ENCODE measurements around the gene SORCS2. TPM values are rescaled to one million over a fixed set of nuclear protein-coding genes. Genes with fewer than 3 reads are reported as not detected.
"Not testable (repeated sequence)": the region's sequence is repeated elsewhere in the genome, so short reads cannot be mapped to it uniquely, and the experiment has no call there.

SORCS2 gene
- total RNA-seq, 1 experiment from 2014 or later, result not detected

DNA sequence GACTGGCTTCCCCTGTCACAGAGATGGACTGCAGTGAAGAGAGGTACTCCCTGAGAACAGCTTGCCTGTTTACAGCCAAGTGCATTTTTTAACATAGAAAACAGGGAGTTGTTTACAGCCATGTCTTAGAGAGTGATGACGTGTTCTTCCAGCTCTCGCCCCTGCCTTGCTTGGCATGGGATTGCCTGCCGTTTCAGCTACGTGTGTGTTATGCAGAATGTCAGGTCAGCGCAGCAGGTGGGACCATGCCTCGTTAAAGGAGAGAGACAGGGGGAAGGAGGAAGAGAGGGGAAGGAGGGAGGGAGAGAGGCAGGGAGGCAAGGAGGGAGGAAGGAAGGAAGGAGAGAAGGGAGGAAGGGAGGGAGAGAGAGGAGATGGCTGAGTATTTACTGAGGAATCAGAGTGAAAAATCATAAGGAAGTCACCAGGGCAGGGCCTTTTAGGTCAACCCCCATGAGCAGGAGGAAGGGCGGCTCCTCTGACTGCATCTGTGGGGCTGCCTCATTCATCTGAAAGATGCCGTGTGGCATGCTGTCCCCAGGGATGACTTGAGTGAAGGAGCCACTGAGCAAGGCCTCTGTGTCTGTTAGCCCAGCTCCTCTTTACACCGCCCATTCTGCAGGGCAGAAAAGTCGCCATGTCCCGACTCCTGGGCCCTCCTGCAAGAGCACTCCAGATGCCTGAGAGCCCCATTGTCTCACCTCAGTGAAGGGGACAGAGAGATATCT lies 382.1 kb downstream of the SORCS2 start:
- DNase-seq (ENCODE audit: low spot score), result no peak
- in situ Hi-C loops (cut with HindIII; ENCODE audit: low sequenced_read_pairs), result no loop called here

DNA sequence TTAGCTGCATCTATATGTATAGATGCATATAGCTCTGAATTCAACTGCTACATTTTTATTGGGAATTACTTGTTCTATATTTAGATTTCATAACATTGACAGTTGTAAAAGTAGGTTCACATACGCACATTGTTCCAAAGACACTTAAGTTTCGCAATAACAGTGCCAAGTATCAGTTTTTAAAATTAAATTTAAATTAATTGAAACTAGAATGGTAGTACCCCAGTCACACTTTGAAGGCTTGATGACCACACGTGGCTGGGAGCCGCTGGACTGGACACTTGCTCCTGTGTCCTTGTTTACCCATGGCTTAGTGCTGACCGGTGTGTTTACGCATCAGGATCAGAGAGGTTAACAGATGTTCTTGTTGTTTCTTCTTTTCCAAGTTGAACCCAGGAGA lies 383.1 kb downstream of the SORCS2 start:
- in situ Hi-C loops (cut with HindIII; ENCODE audit: low sequenced_read_pairs), result no loop called here

DNA sequence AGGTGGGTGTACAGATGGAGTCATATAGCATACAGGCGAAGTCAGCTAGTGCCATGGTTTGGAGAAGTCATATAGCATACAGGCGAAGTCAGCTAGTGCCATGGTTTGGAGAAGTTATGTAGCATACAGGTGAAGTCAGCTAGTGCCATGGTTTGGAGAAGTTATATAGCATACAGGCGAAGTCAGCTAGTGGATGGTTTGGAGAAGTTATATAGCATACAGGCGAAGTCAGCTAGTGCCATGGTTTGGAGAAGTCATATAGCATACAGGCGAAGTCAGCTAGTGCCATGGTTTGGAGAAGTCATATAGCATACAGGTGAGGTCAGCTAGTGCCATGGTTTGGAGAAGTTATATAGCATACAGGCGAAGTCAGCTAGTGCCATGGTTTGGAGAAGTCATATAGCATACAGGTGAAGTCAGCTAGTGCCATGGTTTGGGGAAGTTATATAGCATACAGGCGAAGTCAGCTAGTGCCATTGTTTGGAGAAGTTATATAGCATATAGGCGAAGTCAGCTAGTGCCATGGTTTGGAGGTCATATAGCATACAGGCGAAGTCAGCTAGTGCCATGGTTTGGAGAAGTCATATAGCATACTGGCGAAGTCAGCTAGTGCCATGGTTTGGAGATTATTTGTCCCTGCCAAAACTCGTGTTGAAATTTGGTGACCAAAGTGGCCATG lies 385.2 kb downstream of the SORCS2 start:
- DNase-seq (ENCODE audit: low spot score), result not testable (repeated sequence)

More for the DNA sequence above, 383.1 kb downstream of the SORCS2 start:
- DNase-seq (ENCODE audit: low spot score), result no peak

DNA sequence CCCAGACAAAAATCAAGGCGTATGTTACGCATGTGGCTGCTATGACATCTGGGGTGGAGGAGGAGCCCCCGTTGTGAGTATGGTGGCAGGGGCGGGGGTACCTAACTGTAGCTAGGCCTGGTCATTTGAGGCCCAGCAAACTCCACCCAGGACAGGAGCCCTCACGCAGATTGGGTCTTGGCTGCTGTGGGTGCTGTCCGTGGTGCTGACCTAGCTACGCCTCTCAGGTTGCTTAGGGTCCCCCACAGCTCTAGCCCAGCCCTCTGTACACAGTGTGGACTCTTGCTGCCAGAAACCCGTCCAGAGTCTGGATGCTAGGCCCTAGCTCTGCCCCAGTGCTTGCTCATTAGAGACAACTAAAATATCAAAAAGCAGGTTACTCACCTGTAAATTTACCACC lies 389.1 kb downstream of the SORCS2 start:
- no peak for DNase-seq (ENCODE audit: low spot score)
- in situ Hi-C loops (cut with HindIII; ENCODE audit: low sequenced_read_pairs), result no loop called here

More for the DNA sequence above, 385.2 kb downstream of the SORCS2 start:
- in situ Hi-C loops (cut with HindIII; ENCODE audit: low sequenced_read_pairs), result not testable (repeated sequence)

DNA sequence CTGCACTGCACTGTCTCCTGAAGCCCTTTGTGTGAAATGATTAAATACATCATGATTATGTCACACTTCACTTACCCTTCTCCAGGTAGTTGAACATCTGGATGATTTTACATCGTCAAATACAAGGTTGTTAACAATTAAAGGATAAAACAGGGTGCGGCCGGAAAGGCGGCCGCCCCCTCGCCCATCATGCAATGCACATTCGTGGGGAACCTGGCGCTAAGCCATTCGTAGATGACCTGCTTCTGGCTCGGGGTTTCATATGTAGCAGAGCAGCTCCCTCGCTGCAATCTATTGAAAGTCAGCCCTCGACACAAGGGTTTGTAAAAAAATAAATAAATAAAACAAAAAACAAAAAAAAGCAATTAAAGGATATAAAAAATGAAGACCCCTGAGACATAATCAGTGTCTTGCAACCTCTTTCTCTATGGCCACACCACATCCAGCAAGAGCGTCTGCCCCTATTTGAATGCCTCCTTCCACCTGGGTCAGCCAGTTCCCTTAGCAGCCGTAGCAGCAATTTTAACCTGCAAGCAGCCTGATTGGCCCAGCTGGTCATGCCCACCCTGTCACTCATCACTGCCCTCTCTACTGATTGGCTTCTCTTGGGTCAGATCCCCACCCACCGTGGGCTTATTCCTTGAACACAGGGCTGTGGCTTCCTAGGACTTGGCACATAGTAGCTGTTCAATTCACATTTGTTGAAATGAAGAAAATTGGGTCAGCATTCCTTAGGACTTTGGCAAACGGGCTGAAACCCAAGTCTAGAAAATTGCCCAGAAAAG lies 390.2 kb downstream of the SORCS2 start:
- no peak for DNase-seq (ENCODE audit: low spot score)
- in situ Hi-C loops (cut with HindIII; ENCODE audit: low sequenced_read_pairs), result no loop called here

DNA sequence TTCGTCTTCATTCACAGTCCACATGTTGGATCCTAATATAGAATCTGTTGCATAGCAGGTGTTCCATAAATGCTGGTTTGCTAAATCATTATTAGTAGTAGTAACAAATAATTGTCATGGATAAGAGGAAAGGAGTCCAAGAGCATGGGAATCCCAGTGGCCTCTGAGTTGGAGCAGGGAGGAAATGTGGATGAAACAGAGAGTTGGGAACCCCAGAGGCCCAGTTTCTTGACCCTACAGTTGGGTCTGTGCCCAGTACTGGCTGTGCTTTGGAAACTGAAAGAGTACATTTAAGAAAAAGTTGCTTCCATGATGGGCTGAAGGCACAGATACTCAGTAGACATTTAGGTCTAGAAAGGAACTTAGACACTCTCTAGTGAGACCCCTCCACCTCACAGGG lies 391.8 kb downstream of the SORCS2 start:
- in situ Hi-C loops (cut with HindIII; ENCODE audit: low sequenced_read_pairs), result no loop called here
- DNase-seq (ENCODE audit: low spot score), result no peak

DNA sequence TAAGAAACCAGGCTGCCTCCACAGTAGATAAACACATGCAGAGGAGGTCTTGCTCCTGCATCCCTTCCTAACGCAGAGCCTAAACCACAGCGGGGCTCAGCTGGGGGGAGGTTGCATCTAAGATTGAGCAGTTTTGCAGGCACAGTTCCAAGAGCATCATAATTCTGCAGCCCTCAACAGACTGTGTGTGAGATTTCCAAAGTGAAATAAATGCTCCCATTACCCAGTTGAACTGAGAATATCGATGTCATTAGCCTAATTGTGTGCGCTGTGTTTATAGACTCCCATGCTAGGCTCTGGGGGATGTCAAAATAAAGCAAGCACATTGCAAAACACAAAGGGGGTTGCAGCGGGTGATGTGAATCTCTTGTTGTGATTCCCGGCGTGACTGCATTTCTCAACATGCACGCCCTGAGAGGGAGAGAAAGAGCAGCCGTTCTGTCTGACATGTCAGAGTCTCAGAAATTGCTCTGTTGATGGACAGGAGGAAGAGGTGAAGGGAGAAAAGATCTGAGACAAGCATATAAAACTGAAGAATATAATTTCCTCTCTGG lies 392.3 kb downstream of the SORCS2 start:
- DNase-seq (ENCODE audit: low spot score), result no peak
- in situ Hi-C loops (cut with HindIII; ENCODE audit: low sequenced_read_pairs), result no loop called here

DNA sequence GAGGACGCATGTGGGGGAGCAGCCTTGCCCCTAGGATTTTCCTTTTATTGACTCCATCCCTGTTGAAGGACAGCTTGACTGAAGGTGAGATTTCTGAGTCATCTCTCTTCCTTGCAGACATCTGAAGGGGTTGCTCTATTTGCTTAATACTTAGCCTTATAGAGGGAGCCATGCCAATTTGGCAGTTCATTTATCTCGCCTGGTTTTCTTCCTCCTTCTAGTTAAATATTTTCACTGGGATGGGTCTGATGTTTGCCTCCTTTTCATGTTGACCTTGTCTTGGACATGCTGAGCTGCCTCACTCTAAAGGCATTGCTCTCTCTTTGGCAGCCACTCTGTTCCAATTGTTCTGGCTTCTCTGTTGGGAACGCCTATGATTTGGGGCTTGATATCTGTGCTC lies 393.4 kb downstream of the SORCS2 start:
- no peak for DNase-seq (ENCODE audit: low spot score)
- in situ Hi-C loops (cut with HindIII; ENCODE audit: low sequenced_read_pairs), result no loop called here

DNA sequence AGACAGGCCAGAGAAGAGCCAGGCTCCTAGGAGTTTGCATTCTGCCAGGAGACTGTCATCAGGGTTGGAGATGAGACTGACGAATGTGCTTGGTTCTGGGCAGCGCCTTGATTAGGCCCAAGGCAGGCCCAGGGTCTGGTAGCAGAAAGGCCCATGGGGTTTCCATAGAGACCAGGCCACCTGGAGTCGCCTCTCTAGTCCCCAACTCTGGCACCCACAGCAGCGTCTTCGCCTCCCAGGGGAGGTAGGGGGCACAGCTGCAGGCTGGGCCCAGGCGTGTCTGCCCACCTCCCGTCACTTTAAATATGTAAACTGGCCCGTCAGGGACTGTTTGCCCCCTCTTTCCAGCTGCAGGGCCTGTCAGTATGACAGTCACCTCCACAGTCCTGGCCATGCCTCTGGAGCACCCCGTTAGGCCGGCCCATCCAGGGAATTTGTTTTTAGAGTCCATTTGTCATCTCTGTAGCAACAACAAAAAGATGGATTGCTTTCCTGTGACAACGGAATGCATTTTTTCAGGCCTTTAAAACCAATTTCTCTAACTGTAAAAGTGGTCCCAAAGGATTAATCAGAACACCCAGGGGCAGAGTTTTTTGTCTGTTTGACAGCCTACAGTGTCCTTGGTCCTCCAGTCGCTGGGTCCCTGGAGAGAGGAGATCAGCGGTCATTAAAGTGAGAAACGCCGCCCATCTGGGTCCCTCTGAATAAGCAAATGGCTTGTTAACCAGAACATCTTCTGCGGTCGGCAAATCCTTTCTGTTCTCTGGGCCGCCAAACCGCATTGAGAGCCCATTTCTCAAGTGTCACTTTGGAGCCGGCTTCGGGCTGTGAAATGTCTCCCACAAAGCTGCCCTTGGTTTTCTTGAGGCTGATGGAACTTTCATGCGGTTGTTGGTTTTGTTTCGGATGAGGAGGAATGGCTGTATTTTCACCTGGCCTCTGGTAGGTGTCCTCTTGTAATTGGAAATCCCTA lies 395.4 kb downstream of the SORCS2 start:
- in situ Hi-C loops (cut with HindIII; ENCODE audit: low sequenced_read_pairs), result no loop called here
- no peak for DNase-seq (ENCODE audit: low spot score)

DNA sequence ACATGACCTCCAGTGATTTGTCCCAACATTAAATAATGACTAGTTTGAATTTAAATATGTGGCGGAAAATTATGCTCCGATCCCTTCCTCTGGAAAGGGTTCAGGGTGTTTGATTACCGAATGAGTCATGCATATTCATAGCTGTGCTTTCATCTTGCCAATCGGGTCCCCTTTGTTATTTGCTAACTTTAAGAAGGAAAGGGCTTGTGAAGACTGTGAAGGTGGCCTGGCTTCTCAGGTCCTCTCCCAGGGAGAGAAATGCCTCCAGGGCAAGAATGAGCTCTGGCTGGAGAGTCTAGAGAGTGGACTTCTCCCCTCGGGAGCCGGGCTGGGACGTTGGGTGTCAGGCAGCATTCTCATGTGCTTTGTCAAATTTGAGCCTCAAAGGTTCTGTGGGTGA lies 397.9 kb downstream of the SORCS2 start:
- in situ Hi-C loops (cut with HindIII; ENCODE audit: low sequenced_read_pairs), result no loop called here
- no peak for DNase-seq (ENCODE audit: low spot score)

DNA sequence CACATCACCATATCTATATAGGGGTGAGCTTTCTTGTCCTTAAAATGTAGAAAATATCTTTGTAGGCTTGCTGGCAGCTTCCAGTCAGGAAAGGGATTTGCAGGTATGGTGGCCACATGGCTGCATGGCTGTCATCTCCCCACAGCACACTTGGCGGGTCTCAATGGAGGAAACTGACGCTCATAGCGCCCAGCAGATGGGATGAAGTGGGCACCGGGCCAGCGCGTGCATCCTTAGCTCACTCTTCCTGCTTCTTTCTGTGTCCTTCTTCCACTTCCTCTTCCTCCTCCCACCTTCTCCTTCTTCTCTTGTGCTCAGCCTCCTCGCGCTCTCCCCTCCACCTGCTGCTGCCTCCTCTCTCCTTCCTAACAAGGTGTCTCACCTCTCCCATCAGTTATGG lies 398.6 kb downstream of the SORCS2 start:
- DNase-seq (ENCODE audit: low spot score), result peak; percentile 5
- in situ Hi-C loops (cut with HindIII; ENCODE audit: low sequenced_read_pairs), result no loop called here

DNA sequence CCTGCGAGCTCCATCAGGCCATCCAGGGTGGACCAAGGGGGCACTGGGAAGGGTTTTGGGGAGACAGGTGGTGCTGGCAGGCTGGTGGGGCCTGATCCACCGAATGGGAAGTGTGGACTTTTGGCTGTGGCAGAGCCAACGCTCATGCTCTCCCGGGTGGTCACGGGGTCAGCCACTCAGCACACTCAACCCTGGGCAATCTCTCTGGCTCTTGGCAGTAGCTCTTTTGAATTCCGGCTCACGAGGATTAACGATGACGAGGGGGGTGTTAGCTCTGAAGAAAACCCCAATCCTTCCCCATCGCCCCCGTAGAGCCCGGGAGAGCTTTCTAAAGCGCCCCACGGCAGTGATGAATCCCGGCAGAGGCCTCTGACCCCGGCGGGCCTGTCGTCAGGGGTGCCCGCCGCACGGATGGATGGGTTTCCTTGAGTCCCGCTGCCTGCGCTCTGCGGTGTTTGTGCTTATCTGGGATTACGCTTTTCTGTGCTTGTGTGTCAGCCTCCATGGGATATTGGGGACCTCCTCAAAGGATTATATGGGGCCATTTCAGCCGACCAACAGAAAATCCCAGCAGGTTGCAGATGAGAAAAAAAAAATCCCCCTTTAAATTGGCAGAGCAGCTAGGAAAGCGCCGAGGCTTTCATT lies 399.2 kb downstream of the SORCS2 start:
- no peak for DNase-seq (ENCODE audit: low spot score)
- in situ Hi-C loops (cut with HindIII; ENCODE audit: low sequenced_read_pairs), result no loop called here

DNA sequence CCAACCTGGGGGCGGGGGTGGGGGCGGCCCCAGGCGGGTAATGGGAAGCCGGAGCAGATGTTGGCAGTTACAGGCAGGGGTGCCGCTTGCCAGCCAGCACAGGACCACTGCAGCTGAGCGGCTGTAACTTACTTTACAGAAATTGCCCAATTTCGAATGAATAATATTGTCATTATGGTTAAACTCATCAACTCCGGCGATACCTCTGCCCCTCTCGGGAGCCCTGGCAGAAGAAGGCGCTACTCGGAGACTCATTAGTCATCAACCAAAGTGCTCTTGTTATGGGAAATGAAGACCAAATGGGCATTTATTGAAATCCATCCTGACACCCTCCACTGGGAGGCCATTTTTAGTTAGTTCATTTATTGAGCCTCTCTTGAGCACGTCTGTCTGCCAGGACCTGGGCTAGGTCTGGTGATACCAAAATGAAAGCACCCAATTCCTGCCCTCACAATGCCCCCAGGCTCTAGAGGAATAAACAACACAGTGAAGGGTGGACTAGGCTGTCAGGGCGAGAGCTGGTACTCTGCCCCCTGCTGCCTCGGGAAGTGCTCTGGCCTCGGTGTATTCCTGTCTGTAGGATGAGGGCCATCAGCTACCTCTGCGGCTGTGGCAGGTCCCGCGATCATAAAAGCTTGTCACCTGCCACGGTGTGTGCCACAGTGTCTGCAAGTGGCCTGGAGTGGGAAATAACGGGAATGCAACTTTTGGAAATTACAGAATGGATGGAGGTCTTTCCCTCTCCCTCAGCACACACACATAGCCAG lies 401.5 kb downstream of the SORCS2 start:
- no peak for DNase-seq (ENCODE audit: low spot score)
- in situ Hi-C loops (cut with HindIII; ENCODE audit: low sequenced_read_pairs), result no loop called here

DNA sequence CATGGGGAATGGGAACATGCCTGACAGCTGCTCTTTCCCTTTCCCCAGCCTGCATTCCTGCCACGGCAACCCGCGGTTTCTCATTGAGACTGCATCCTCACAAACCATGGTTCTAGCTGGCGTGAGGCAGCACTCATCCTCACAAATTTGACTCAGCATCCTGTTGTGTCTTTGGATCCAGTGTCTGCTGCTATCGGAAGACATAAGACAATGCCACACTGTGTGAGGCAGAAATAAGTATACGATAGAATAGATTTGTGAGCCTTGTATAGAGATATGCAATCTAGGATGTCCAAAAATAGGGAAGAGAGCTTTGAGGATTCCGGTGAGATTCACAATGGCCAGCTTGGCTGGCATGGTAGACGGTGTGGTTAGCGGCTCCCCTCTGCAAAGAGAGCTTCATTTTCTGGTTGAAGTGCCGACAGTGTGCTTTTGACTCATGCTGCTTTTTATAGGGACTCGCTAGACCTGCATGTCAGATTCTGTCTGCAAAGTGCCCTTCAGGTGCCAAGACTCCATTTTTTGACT lies 403.7 kb downstream of the SORCS2 start:
- DNase-seq (ENCODE audit: low spot score), result peak; percentile 51
- in situ Hi-C loops (cut with HindIII; ENCODE audit: low sequenced_read_pairs), result no loop called here

DNA sequence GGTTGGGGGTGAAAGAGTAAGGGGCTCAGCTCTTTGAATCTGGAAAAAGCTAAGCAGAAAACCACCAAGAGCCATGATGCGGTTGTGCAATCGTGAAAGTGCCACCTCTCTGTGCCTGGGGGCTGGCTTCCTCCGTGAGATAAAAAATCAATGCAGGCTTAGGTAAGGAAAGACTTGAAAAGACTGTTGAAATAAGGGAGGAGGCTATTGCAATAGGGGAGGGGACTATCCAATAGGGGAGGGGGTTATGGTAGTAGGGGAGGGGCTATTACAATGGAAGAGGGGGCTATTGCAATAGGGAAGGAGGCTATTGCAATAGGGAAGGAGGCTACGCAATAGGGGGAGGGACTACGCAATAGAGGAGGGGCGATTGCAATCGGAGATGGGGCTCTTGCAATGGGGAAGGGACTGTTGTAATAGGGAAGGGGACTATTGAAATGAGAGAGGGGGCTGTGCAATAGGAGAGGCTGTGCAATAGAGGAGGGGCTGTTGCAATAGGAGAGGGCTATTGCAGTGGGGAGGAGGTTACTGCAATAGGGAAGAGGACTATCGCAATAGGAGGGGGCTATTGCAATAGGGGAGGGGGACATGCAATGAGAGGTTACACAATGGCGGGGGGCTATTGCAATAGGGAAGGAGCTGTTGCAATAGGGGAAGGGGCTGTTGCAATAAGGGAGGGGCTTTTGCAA lies 404.7 kb downstream of the SORCS2 start:
- DNase-seq (ENCODE audit: low spot score), result no peak
- in situ Hi-C loops (cut with HindIII; ENCODE audit: low sequenced_read_pairs), result no loop called here

DNA sequence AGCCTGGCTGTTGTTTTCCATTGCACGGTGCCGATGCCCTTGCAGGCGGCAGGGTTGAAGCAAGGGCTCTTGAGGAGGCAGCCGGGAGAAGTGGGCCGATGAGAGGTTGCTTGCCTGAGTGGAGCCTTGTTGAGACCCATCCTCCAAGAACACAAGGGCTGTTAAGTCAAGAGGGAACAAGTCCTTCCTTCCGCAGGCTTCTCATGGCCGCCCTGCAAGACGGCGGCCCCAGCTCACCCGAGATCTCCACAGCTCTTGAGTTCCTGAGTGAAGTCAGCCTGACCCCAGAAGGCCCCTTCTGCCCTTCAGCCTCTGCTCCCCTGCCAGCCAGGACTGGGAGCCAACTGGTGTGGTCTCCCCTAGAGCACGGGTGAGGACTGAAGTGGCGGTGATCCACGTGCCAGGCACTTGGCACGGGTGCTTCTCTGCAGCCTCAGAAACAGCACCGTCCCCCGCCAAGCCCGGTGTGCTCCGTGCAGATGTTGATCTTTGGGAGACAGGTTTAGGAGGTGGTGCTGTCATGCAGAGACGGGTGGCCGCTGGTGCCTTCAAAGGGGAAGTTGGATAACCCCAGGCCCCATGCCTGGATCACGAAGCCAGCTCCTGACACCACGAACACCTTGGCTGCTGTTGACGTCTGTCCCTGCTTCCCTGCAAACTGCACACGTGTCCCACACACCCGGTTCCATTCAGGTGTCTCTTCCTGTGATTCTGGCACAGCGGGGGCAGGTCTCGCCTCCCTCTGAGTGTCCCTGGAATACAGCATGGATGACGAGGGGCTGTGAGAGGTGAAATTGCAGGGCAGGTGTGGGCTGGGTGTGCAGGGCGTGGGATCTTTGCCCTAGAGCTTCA lies 406.8 kb downstream of the SORCS2 start:
- DNase-seq (ENCODE audit: low spot score), result no peak
- in situ Hi-C loops (cut with HindIII; ENCODE audit: low sequenced_read_pairs), result no loop called here

All from G401 (cell line).